Panc1 (cell line): ENCODE data around the gene CCDC50.

ENCODE experiments used
- CTCF ChIP-seq: fragments of 450-650 bp; IDR thresholded peaks from 2 replicates; pipeline ENCODE4 v1.5.1; 2017; ENCODE audit warnings: mild to moderate bottlenecking
- POLR2AphosphoS5 ChIP-seq: IDR thresholded peaks from 2 replicates; pipeline ENCODE4 v1.6.1; 2012; ENCODE audit warnings: mild to moderate bottlenecking, low read depth, low read length, moderate library complexity
- REST ChIP-seq, 2 experiments: IDR thresholded peaks; 2 replicates each; pipeline ENCODE4 v1.6.1; 2011 to 2012; ENCODE audit warnings: low read depth in 2 of 2, control low read depth in 1 of 2, low read length in 1 of 2, mild to moderate bottlenecking in 1 of 2, moderate library complexity in 1 of 2; ENCODE audit not compliant: insufficient read depth in 1 of 2
- SIN3A ChIP-seq: IDR thresholded peaks from 2 replicates; pipeline ENCODE4 v1.6.1; 2012; ENCODE audit warnings: low read depth, mild to moderate bottlenecking, low read length, moderate library complexity, borderline replicate concordance; ENCODE audit not compliant: insufficient read depth

GRCh38 chr3:191301017-191301416, 28.2 kb upstream of the CCDC50 start:
- no peak for TF ChIP-seq CTCF
- TF ChIP-seq SIN3A, result no peak
- no peak for TF ChIP-seq POLR2AphosphoS5
- TF ChIP-seq REST (IDR thresholded peaks at IDR 0.05; ENCODE audit: insufficient read depth in 1 of 2, low read depth in 2 of 2, low read length in 1 of 2), result no peak
